Caki2 (cell line): ENCODE results near the gene RPL36AL. TPM values are rescaled to one million over a fixed set of nuclear protein-coding genes. Genes with fewer than 3 reads are reported as not detected.
"Not testable (repeated sequence)": the region's sequence is repeated elsewhere in the genome, so short reads cannot be mapped to it uniquely, and the experiment has no call there.

ENCODE experiments used
- DNase-seq: peaks from one replicate; pipeline ENCODE4 v3.0.0-alpha.2; 2015; ENCODE audit warnings: low read depth
- in situ Hi-C: cut with HindIII; loops from 2 replicates; pipeline ENCODE4 v1.10.0; 2016; ENCODE audit warnings: low sequenced_read_pairs, low pct_unique_long_range_greater_than_20kb, mixed read lengths
- total RNA-seq: library from RNA; depleted of rRNA; stranded (reverse); fragments of >200 nt; shearing (Covaris generic); gene quantifications from 2 replicates; pipeline ENCODE4 v1.2.3, GENCODE V29; 2014; ENCODE audit warnings: low replicate concordance; rRNA removed

The RPL36AL gene
- total RNA-seq, 1 experiment from 2014 or later = 181 TPM

- peak; percentile 98 for DNase-seq
- in situ Hi-C loops = no loop called here
Observed at GRCh38 chr14:49585803-49586672, 34.4 kb downstream of the RPL36AL start, which contains the start of gene RPS29. Gene RPS29, minus strand, starts transcription at chr14:49586380. Its CDS starts 34 bp downstream, at chr14:49586346.

GRCh38 chr14:49584981-49585640 lies 35.3 kb downstream of the RPL36AL start:
- in situ Hi-C loops, DNase-seq: not testable (repeated sequence)

GRCh38 chr14:49584058-49584457 lies 36.4 kb downstream of the RPL36AL start:
- no peak for DNase-seq
- in situ Hi-C loops = no loop called here

- no peak for DNase-seq
- in situ Hi-C loops = no loop called here
Observed at GRCh38 chr14:49583629-49584028, 36.8 kb downstream of the RPL36AL start.

GRCh38 chr14:49582113-49582977 lies 38.1 kb downstream of the RPL36AL start:
- DNase-seq = no peak
- in situ Hi-C loops = no loop called here

- DNase-seq = no peak
- in situ Hi-C loops = no loop called here
Observed at GRCh38 chr14:49581209-49582112, 39.0 kb downstream of the RPL36AL start.

GRCh38 chr14:49579841-49580240 lies 40.6 kb downstream of the RPL36AL start:
- in situ Hi-C loops = no loop called here
- no peak for DNase-seq

GRCh38 chr14:49578141-49578540 lies 42.3 kb downstream of the RPL36AL start:
- in situ Hi-C loops = no loop called here
- no peak for DNase-seq

GRCh38 chr14:49574038-49574437 lies 46.4 kb downstream of the RPL36AL start:
- no peak for DNase-seq
- in situ Hi-C loops = no loop called here

GRCh38 chr14:49569281-49569680 lies 51.1 kb downstream of the RPL36AL start:
- no peak for DNase-seq
- in situ Hi-C loops = no loop called here

Other genes with a start within 250 kb of the RPL36AL start
- gene RPS29, start 34.2 kb downstream of the RPL36AL start, total RNA-seq = 2,537 and 2,579 TPM in 2 replicates
- gene LRR1, start 21.7 kb downstream of the RPL36AL start, total RNA-seq = 26.7 and 30.1 TPM in 2 replicates
- gene MGAT2, start 173 bp upstream of the RPL36AL start, total RNA-seq = 55.4 and 58.9 TPM in 2 replicates
- 5.3 and 11.0 TPM in 2 replicates for gene DNAAF2, start 14.6 kb upstream of the RPL36AL start, total RNA-seq
- 37.1 and 60.2 TPM in 2 replicates for gene POLE2, start 67.6 kb upstream of the RPL36AL start, total RNA-seq
- gene KLHDC1, start 72.5 kb upstream of the RPL36AL start, total RNA-seq = 0.26 TPM in 1 of 2 replicates, not detected in the other
- 114 and 139 TPM in 2 replicates for gene KLHDC2, start 147.5 kb upstream of the RPL36AL start, total RNA-seq
- 17.0 and 43.6 TPM in 2 replicates for gene NEMF, start 232.2 kb upstream of the RPL36AL start, total RNA-seq